Ascending aorta (tissue), 2 donors: ENCODE data around the gene SLC44A1. TPM values are rescaled to one million over a fixed set of nuclear protein-coding genes. Genes with fewer than 3 reads are reported as not detected.

Experiments
- DNase-seq, 2 donors: peaks; one replicate each; pipeline ENCODE4 v3.0.0-alpha.2; 2019; ENCODE audit warnings: low spot score in 2 of 2
- H3K27ac ChIP-seq, 2 donors: fragments of 200-600 bp; sonication (generic); one replicate each; pipeline ENCODE4 v1.5.1; 2016 to 2017; ENCODE audit warnings: mild to moderate bottlenecking in 1 of 2
- H3K27me3 ChIP-seq: fragments of 200-600 bp; sonication (generic); one replicate; pipeline ENCODE4 v1.5.1; 2017
- H3K36me3 ChIP-seq, 2 donors: fragments of 200-600 bp; sonication (generic); one replicate each; pipeline ENCODE4 v1.5.1; 2016
- H3K4me1 ChIP-seq, 2 donors: fragments of 200-600 bp; sonication (generic); one replicate each; pipeline ENCODE4 v1.5.1; 2016 to 2017; ENCODE audit warnings: mild to moderate bottlenecking in 1 of 2
- H3K4me3 ChIP-seq, 2 donors: fragments of 200-600 bp; sonication (generic); one replicate each; pipeline ENCODE4 v1.5.1; 2016 to 2017; ENCODE audit warnings: mild to moderate bottlenecking in 1 of 2
- H3K9me3 ChIP-seq, 2 donors: fragments of 200-600 bp; sonication (generic); one replicate each; pipeline ENCODE4 v1.5.1; 2016
- CTCF ChIP-seq, 3 experiments: fragments of 200-600 bp in 2 of 3; fragments of 450-650 bp in 1 of 3; sonication (generic) in 2 of 3; IDR thresholded peaks; one replicate each; pipeline ENCODE4 v1.5.1; 2016 to 2019; ENCODE audit warnings: antibody characterized with exemption in 3 of 3, mild to moderate bottlenecking in 1 of 3, moderate library complexity in 1 of 3
- intact Hi-C: fragments of 100-400 bp; cut with DNase I; formaldehyde crosslinking; loops from one replicate; pipeline ENCODE4 v1.15.1; 2023
- total RNA-seq: library from RNA; depleted of rRNA; stranded (reverse); fragments of >200 nt; gene quantifications from one replicate; pipeline ENCODE4 v1.1.0, GENCODE V29; 2016

The SLC44A1 gene
- total RNA-seq, 1 donor from 2014 or later = 26.5 TPM

DNA sequence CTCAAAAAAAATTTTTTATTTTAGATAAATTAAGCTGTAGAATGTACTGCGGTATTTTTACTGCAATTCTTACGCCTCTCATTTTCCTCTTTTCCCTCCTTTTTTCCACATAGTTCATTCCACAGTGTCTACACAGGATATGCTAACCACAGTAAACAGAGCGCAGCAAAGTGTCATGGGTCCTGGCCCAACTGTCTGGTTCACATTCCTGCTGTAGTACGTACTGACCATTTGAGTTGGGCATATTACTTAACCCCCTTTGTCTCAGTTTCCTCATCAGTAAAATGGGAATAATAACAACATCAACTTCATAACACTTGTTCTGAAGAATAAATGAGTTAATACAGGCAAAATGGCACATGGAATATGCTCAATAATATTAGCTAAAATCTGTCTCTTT is 41.6 kb downstream of the SLC44A1 start:
- H3K36me3 ChIP-seq = no peaks in the 10 kb centered on the region
- no peak for DNase-seq
- intact Hi-C loops = no loop called here
- no peak for TF ChIP-seq CTCF (IDR thresholded peaks at IDR 0.05)
- H3K27me3 ChIP-seq = no peaks in the 10 kb centered on the region
- H3K4me1 ChIP-seq = no peaks in the 10 kb centered on the region
- no peaks in the 10 kb centered on the region for H3K9me3 ChIP-seq
- no peak overlapping the region for H3K27ac ChIP-seq
- no peak overlapping the region for H3K4me3 ChIP-seq

DNA sequence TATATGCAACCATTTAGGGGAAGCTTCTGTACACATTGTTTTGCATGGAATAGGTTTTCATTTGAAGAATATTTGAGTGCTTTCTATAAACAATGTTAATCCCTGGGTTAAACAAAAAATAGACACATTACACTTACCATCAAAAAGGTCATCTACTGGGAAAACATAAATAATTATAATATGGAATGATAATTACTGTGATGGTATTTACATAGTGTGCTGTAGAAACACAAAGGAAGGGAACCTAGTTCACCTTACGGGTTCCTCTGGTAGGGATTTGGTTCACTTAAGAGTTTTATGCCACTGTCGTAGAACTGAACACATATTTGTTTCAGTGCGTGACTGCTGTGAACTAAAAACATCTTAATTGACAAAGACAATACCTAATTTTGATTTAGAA is 44.9 kb downstream of the SLC44A1 start:
- Histone ChIP-seq H3K4me3 (no peak overlapping the region), H3K36me3 (no peaks in the 10 kb centered on the region), H3K9me3 (no peaks in the 10 kb centered on the region), H3K27me3 (no peaks in the 10 kb centered on the region), H3K27ac (no peak overlapping the region), H3K4me1 (no peaks in the 10 kb centered on the region)
- no peak for DNase-seq
- TF ChIP-seq CTCF (IDR thresholded peaks at IDR 0.05) = no peak
- intact Hi-C loops = no loop called here

DNA sequence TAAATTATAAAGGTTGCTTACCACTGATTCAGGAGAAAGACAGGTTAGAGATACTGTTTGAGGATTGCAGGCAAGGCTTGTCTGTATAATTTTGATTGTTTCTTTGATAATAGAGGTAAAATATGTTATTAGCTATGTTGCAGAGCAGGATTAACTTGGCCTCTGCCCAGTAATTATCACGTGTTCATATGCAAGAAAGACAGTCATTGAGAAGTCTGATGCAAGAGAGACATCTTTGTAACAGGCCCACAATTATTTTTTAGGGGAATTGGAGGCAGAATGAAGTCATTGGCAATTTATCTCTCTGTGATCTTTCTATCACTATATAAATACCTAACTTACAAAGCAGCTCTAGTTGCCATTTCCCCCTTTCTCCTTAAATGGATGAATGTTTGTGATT is 46.0 kb downstream of the SLC44A1 start:
- Histone ChIP-seq H3K4me1 (no peaks in the 10 kb centered on the region), H3K4me3 (no peak overlapping the region), H3K27ac (no peak overlapping the region), H3K9me3 (no peaks in the 10 kb centered on the region), H3K36me3 (no peaks in the 10 kb centered on the region), H3K27me3 (no peaks in the 10 kb centered on the region)
- intact Hi-C loops = loop anchor here (2.0 kb wide), 1 partner anchor 14 kb away; no protein-coding TSS in a partner anchor
- TF ChIP-seq CTCF (IDR thresholded peaks at IDR 0.05) = no peak
- no peak for DNase-seq

- no peaks in the 10 kb centered on the region for H3K9me3 ChIP-seq
- intact Hi-C loops = loop anchor here (2.0 kb wide), 1 partner anchor 14 kb away; no protein-coding TSS in a partner anchor
- H3K36me3 ChIP-seq = no peaks in the 10 kb centered on the region
- no peaks in the 10 kb centered on the region for H3K4me1 ChIP-seq
- no peak for TF ChIP-seq CTCF (IDR thresholded peaks at IDR 0.05)
- no peak overlapping the region for H3K4me3 ChIP-seq
- no peak overlapping the region for H3K27ac ChIP-seq
- no peak for DNase-seq
- no peaks in the 10 kb centered on the region for H3K27me3 ChIP-seq
Observed at GRCh38 chr9:105290954-105291353, 46.5 kb downstream of the SLC44A1 start.

DNA sequence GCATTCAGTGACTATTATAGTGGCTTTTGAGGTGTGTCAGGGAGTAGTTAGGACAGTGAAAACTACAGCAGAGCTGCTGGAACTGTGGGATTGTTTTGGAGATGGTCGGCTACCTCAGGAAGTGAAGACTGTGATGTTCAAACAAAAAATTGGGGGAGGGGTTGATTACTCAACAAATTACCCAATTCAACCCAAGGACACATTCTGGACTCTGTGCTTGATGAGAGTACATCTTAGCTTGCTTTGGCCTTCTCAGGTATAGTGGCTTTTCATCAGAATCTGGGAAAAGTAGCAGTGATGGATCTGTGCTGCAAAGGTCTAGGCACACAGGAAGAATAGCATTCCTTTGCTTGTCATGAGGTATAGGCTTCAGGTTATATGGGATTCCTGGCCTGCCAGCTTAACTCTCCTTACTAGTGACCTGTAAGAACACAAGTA is 47.0 kb downstream of the SLC44A1 start:
- no peak for TF ChIP-seq CTCF (IDR thresholded peaks at IDR 0.05)
- intact Hi-C loops = loop anchor here (2.0 kb wide), 1 partner anchor 15 kb away; no protein-coding TSS in a partner anchor
- DNase-seq = no peak
- no peak overlapping the region for H3K4me3 ChIP-seq
- H3K9me3 ChIP-seq = no peaks in the 10 kb centered on the region
- no peak overlapping the region for H3K27ac ChIP-seq
- no peaks in the 10 kb centered on the region for H3K27me3 ChIP-seq
- H3K4me1 ChIP-seq = peaks cover 0 to 3% of the 10 kb centered on the region in 2 donors
- no peaks in the 10 kb centered on the region for H3K36me3 ChIP-seq

GRCh38 chr9:105291938-105292337 is 47.5 kb downstream of the SLC44A1 start:
- intact Hi-C loops = loop anchor here (2.0 kb wide), 1 partner anchor 15 kb away; no protein-coding TSS in a partner anchor
- H3K27ac ChIP-seq = no peak overlapping the region

More at GRCh38 chr9:105291938-105292337, 47.5 kb downstream of the SLC44A1 start:
- no peaks in the 10 kb centered on the region for H3K36me3 ChIP-seq
- H3K4me3 ChIP-seq = no peak overlapping the region
- H3K9me3 ChIP-seq = no peaks in the 10 kb centered on the region
- H3K4me1 ChIP-seq = peaks cover 0 to 6% of the 10 kb centered on the region in 2 donors
- no peaks in the 10 kb centered on the region for H3K27me3 ChIP-seq
- no peak for DNase-seq
- TF ChIP-seq CTCF (IDR thresholded peaks at IDR 0.05) = no peak
